ENCODE results near the gene GPR179.

GPR179 gene

DNA sequence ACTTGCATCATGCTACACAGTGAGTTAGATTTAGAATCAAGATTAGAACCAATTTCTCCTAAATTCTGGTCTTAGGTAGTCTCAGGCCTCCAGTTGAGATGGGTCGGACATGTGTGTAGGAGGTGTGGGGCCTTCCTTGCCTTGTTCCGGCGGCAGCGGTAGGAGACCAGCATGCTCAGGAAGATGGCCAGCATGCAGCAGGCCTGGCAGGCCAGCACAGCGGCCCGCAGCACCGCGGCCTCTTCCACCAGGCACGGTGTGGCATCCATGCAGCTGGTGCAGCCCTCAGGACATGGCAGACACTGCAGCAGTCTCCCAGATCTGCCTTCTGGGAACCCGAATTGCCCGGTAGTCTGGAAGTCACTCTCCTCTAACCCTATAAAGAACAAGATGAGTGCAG lies 6.9 kb downstream of the GPR179 start:
- TF ChIP-seq, protein P1, sequence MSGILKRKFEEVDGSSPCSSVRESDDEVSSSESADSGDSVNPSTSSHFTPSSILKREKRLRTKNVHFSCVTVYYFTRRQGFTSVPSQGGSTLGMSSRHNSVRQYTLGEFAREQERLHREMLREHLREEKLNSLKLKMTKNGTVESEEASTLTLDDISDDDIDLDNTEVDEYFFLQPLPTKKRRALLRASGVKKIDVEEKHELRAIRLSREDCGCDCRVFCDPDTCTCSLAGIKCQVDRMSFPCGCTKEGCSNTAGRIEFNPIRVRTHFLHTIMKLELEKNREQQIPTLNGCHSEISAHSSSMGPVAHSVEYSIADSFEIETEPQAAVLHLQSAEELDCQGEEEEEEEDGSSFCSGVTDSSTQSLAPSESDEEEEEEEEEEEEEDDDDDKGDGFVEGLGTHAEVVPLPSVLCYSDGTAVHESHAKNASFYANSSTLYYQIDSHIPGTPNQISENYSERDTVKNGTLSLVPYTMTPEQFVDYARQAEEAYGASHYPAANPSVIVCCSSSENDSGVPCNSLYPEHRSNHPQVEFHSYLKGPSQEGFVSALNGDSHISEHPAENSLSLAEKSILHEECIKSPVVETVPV (CRISPR knock-in tag; IDR thresholded peaks at IDR 0.05), result no peak
- TF ChIP-seq CSDC2 (CRISPR knock-in tag; IDR thresholded peaks at IDR 0.05) (no peak), ISL1 (CRISPR knock-in tag; IDR thresholded peaks at IDR 0.05) (no peak), ZNF8 (CRISPR knock-in tag; IDR thresholded peaks at IDR 0.05) (no peak), GLIS3 (CRISPR knock-in tag; IDR thresholded peaks at IDR 0.05) (no peak), ZC3H10 (CRISPR knock-in tag; IDR thresholded peaks at IDR 0.05) (no peak), ZFP3 (CRISPR knock-in tag; IDR thresholded peaks at IDR 0.05) (no peak), OSR1 (CRISPR knock-in tag; IDR thresholded peaks at IDR 0.05) (no peak), RARB (CRISPR knock-in tag; IDR thresholded peaks at IDR 0.05) (no peak), ZNF565 (CRISPR knock-in tag; conservative IDR thresholded peaks at IDR 0.05; ENCODE audit: low read depth) (no peak)
- TF ChIP-seq, protein P2, sequence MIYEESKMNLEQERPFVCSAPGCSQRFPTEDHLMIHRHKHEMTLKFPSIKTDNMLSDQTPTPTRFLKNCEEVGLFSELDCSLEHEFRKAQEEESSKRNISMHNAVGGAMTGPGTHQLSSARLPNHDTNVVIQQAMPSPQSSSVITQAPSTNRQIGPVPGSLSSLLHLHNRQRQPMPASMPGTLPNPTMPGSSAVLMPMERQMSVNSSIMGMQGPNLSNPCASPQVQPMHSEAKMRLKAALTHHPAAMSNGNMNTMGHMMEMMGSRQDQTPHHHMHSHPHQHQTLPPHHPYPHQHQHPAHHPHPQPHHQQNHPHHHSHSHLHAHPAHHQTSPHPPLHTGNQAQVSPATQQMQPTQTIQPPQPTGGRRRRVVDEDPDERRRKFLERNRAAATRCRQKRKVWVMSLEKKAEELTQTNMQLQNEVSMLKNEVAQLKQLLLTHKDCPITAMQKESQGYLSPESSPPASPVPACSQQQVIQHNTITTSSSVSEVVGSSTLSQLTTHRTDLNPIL (CRISPR knock-in tag; IDR thresholded peaks at IDR 0.05; ENCODE audit: low read depth), result no peak
- TF ChIP-seq, protein P3, sequence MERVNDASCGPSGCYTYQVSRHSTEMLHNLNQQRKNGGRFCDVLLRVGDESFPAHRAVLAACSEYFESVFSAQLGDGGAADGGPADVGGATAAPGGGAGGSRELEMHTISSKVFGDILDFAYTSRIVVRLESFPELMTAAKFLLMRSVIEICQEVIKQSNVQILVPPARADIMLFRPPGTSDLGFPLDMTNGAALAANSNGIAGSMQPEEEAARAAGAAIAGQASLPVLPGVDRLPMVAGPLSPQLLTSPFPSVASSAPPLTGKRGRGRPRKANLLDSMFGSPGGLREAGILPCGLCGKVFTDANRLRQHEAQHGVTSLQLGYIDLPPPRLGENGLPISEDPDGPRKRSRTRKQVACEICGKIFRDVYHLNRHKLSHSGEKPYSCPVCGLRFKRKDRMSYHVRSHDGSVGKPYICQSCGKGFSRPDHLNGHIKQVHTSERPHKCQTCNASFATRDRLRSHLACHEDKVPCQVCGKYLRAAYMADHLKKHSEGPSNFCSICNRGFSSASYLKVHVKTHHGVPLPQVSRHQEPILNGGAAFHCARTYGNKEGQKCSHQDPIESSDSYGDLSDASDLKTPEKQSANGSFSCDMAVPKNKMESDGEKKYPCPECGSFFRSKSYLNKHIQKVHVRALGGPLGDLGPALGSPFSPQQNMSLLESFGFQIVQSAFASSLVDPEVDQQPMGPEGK (CRISPR knock-in tag; IDR thresholded peaks at IDR 0.05; ENCODE audit: borderline replicate concordance), result no peak
- no peak for ATAC-seq

DNA sequence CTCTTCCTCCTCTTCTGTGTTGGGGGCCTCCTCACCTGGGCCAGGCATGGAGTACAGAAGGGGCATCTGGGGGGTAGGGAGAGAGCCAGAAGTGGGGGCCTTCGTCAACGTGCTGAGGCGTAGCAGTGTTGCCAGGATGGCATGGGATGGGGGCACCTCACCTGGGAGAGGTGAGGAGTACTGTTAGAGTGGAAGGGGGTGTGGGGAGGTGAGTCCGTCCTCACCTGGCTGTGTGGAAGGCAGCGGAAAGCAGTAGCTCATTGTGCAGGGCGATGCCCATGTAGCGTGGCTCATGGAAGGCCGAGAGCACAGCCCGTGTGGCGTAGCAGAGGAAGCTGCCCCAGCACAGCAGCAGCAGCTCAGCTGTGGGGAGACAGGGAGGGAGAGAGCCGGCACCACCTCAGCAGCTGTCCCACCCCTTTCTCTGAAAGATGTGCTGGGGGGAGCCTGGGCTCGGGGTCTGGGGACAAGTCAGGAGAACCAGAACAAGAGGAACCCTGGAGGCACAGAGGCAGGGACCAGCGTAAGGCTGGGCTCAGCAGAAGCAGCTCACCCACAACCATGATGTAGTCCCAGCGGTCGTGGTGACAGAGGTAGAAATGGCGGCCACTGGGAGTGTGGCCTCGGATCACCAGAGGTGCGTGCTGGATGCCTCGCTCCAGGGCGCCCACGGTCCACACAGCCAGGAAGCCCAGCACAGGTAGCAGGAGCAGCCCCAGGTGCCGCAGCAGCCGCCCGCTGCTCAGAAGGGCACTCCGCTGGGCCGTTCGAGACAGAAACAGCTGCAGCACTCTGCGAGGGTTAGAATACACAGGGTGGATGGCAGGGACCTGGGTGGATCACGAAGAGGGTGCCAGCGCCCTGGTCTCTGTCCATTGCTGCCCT lies 9.0 kb downstream of the GPR179 start:
- no peak for ATAC-seq
- TF ChIP-seq ZC3H10 (CRISPR knock-in tag; IDR thresholded peaks at IDR 0.05) (no peak), CSDC2 (CRISPR knock-in tag; IDR thresholded peaks at IDR 0.05) (no peak), ESRRG (CRISPR knock-in tag; IDR thresholded peaks at IDR 0.05) (no peak)
- TF ChIP-seq, protein P3 (CRISPR knock-in tag; IDR thresholded peaks at IDR 0.05; ENCODE audit: borderline replicate concordance), result no peak

DNA sequence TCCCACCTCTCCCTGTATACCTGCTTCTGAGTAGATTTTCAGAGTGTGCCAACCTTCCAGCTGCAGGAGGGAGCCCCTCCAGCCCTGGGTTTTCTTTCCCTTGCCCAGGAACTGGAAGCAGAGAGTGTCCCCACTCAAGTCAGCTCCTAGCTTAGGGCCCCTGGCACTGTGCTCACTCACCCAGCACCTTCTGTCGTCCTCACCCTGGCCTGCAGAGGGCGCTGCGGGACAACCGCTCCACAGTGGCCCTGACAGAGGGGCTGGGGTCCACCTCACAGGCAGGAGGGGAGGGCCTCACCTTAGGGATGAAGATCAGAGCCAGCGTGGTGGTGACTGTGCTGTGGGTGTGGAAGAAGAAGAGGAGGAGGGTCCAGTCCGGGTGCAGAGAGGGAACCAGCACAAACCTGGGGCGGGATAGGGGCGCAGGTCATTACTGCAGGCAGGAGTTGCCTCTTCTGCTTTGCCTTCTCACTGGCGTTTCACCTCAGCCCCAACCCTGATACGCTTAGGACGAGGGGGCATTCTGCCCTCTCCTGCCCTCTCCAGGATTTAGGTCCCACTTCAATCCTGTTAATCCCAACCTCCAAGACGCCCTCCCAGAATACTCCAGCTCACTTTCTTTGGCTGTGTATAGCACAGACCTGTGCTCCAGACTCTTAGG lies 10.0 kb downstream of the GPR179 start:
- peak; percentile 69 for ATAC-seq
- TF ChIP-seq RARB (CRISPR knock-in tag; IDR thresholded peaks at IDR 0.05) (no peak), CSDC2 (CRISPR knock-in tag; IDR thresholded peaks at IDR 0.05) (no peak), ARNTL (CRISPR knock-in tag; IDR thresholded peaks at IDR 0.05; ENCODE audit: borderline replicate concordance, low read depth) (no peak), TOX (CRISPR knock-in tag; IDR thresholded peaks at IDR 0.05; ENCODE audit: borderline replicate concordance) (no peak)

DNA sequence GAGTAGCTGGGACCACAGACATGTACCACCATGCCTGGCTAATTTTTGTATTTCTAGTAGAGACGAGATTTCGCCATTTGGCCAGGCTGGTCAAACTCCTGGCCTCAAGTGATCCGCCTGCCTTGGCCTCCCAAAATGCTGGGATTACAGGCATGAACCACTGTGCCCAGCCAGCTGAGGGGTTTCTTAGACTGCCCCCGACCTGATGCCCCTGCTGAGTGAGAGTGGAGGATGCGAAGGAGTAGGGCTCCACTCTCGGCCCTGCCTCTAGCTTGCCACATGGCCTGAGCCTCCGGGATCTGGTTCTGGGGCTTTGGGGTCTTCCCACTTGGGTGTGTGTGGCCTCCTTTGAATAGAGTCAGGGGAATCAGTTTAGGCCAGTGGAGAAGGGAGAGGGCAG lies 11.0 kb downstream of the GPR179 start:
- no peak for ATAC-seq
- TF ChIP-seq OSR1 (CRISPR knock-in tag; IDR thresholded peaks at IDR 0.05) (no peak), ZC3H10 (CRISPR knock-in tag; IDR thresholded peaks at IDR 0.05) (no peak)

DNA sequence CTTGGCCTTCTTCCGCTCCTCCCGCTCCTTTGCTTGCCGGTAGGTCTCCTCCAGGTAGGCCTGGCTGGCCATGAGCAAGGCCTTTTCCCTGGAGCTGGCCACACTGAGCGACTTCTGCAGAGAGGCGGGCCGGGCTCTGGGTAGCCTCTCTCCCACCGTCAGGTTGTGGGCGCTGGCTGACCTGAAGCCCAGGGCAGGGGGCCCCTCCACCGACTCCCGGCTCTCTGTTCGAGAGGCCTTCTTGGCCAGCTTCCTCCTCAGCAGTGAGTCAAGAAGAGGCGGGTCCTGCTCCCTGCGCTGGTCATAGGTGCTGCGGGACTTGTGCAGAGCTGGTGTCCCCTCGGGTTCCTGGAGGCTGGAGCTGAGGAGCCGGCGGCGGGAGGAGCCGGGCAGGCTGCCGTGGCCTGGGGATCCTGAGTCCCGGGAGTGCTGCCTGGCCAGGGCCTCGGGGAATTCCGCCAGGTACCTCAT lies 12.8 kb downstream of the GPR179 start:
- no peak for ATAC-seq
- no peak for TF ChIP-seq ZC3H10 (CRISPR knock-in tag; IDR thresholded peaks at IDR 0.05)
- no peak for TF ChIP-seq ESRRG (CRISPR knock-in tag; IDR thresholded peaks at IDR 0.05)
- TF ChIP-seq ZNF8 (CRISPR knock-in tag; IDR thresholded peaks at IDR 0.05), result no peak
- no peak for TF ChIP-seq SNAI2 (CRISPR knock-in tag; IDR thresholded peaks at IDR 0.05)
- TF ChIP-seq ZFP30 (CRISPR knock-in tag; IDR thresholded peaks at IDR 0.05), result no peak
- TF ChIP-seq, protein P1 (CRISPR knock-in tag; IDR thresholded peaks at IDR 0.05), result no peak
- TF ChIP-seq ZNF70 (CRISPR knock-in tag; IDR thresholded peaks at IDR 0.05), result no peak
- no peak for TF ChIP-seq ZNF565 (CRISPR knock-in tag; conservative IDR thresholded peaks at IDR 0.05; ENCODE audit: low read depth)
- no peak for TF ChIP-seq ARNTL (CRISPR knock-in tag; IDR thresholded peaks at IDR 0.05; ENCODE audit: borderline replicate concordance, low read depth)
- TF ChIP-seq ZFP3 (CRISPR knock-in tag; IDR thresholded peaks at IDR 0.05), result no peak
- TF ChIP-seq PPARA (CRISPR knock-in tag; IDR thresholded peaks at IDR 0.05; ENCODE audit: borderline replicate concordance), result no peak
- no peak for TF ChIP-seq GLIS3 (CRISPR knock-in tag; IDR thresholded peaks at IDR 0.05)
- TF ChIP-seq RARB (CRISPR knock-in tag; IDR thresholded peaks at IDR 0.05), result no peak
- TF ChIP-seq ISL1 (CRISPR knock-in tag; IDR thresholded peaks at IDR 0.05), result no peak
- TF ChIP-seq, protein P4, sequence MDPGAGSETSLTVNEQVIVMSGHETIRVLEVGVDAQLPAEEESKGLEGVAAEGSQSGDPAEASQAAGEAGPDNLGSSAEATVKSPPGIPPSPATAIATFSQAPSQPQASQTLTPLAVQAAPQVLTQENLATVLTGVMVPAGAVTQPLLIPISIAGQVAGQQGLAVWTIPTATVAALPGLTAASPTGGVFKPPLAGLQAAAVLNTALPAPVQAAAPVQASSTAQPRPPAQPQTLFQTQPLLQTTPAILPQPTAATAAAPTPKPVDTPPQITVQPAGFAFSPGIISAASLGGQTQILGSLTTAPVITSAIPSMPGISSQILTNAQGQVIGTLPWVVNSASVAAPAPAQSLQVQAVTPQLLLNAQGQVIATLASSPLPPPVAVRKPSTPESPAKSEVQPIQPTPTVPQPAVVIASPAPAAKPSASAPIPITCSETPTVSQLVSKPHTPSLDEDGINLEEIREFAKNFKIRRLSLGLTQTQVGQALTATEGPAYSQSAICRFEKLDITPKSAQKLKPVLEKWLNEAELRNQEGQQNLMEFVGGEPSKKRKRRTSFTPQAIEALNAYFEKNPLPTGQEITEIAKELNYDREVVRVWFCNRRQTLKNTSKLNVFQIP (CRISPR knock-in tag; IDR thresholded peaks at IDR 0.05; ENCODE audit: borderline replicate concordance, low read depth), result no peak
- TF ChIP-seq, protein P2 (CRISPR knock-in tag; IDR thresholded peaks at IDR 0.05; ENCODE audit: low read depth), result no peak

All from SK-N-SH treated with all-trans-retinoic acid at 6 μM for 48 hours (cell line).